ENCODE measurements around the gene ASAP3.

The ASAP3 gene

GRCh38 chr1:23407016-23407630 is 76.9 kb downstream of the ASAP3 start:
- H3K4me3 ChIP-seq (ENCODE audit: low read length): no peak overlapping the region
- DNase-seq (ENCODE audit: low read depth, low spot score): no peak

- no peak overlapping the region for H3K4me3 ChIP-seq (ENCODE audit: low read length)
- no peak for DNase-seq (ENCODE audit: low read depth, low spot score)
Observed at GRCh38 chr1:23405946-23406345, 78.0 kb downstream of the ASAP3 start.

- peak overlapping the region; percentile 27 for H3K4me3 ChIP-seq (ENCODE audit: low read length)
- peak; percentile 80 for DNase-seq (ENCODE audit: low read depth, low spot score)
Observed at GRCh38 chr1:23403735-23404486, 80.1 kb downstream of the ASAP3 start.

- H3K4me3 ChIP-seq (ENCODE audit: low read length): no peak overlapping the region; the same call in 1 of the 2 replicates
- no peak for DNase-seq (ENCODE audit: low read depth, low spot score)
Observed at GRCh38 chr1:23403355-23403734, 80.6 kb downstream of the ASAP3 start.

GRCh38 chr1:23403038-23403336 is 81.0 kb downstream of the ASAP3 start:
- DNase-seq (ENCODE audit: low read depth, low spot score): no peak
- no peak overlapping the region for H3K4me3 ChIP-seq (ENCODE audit: low read length)

- no peak for DNase-seq (ENCODE audit: low read depth, low spot score)
- H3K4me3 ChIP-seq (ENCODE audit: low read length): no peak overlapping the region
Observed at GRCh38 chr1:23402286-23403037, 81.5 kb downstream of the ASAP3 start.

GRCh38 chr1:23401313-23401712 is 82.7 kb downstream of the ASAP3 start:
- DNase-seq (ENCODE audit: low read depth, low spot score): no peak
- H3K4me3 ChIP-seq (ENCODE audit: low read length): no peak overlapping the region

GRCh38 chr1:23400324-23401114 is 83.5 kb downstream of the ASAP3 start:
- H3K4me3 ChIP-seq (ENCODE audit: low read length): no peak overlapping the region
- no peak for DNase-seq (ENCODE audit: low read depth, low spot score)

- no peak for DNase-seq (ENCODE audit: low read depth, low spot score)
- H3K4me3 ChIP-seq (ENCODE audit: low read length): no peak overlapping the region
Observed at GRCh38 chr1:23399229-23399628, 84.8 kb downstream of the ASAP3 start.

- no peak for DNase-seq (ENCODE audit: low read depth, low spot score)
- H3K4me3 ChIP-seq (ENCODE audit: low read length): no peak overlapping the region
Observed at GRCh38 chr1:23397908-23398307, 86.1 kb downstream of the ASAP3 start.

- DNase-seq (ENCODE audit: low read depth, low spot score): no peak
- no peak overlapping the region for H3K4me3 ChIP-seq (ENCODE audit: low read length)
Observed at GRCh38 chr1:23396380-23396779, 87.6 kb downstream of the ASAP3 start.

- no peak for DNase-seq (ENCODE audit: low read depth, low spot score)
- no peak overlapping the region for H3K4me3 ChIP-seq (ENCODE audit: low read length)
Observed at GRCh38 chr1:23395849-23396248, 88.1 kb downstream of the ASAP3 start.

GRCh38 chr1:23395154-23395724 is 88.7 kb downstream of the ASAP3 start:
- DNase-seq (ENCODE audit: low read depth, low spot score): no peak
- no peak overlapping the region for H3K4me3 ChIP-seq (ENCODE audit: low read length)

GRCh38 chr1:23394684-23395083 is 89.3 kb downstream of the ASAP3 start:
- H3K4me3 ChIP-seq (ENCODE audit: low read length): no peak overlapping the region
- no peak for DNase-seq (ENCODE audit: low read depth, low spot score)

- DNase-seq (ENCODE audit: low read depth, low spot score): no peak
- no peak overlapping the region for H3K4me3 ChIP-seq (ENCODE audit: low read length)
Observed at GRCh38 chr1:23394181-23394580, 89.8 kb downstream of the ASAP3 start.

- H3K4me3 ChIP-seq (ENCODE audit: low read length): no peak overlapping the region
- DNase-seq (ENCODE audit: low read depth, low spot score): no peak
Observed at GRCh38 chr1:23393706-23394105, 90.3 kb downstream of the ASAP3 start.

- H3K4me3 ChIP-seq (ENCODE audit: low read length): no peak overlapping the region
- DNase-seq (ENCODE audit: low read depth, low spot score): no peak
Observed at GRCh38 chr1:23392125-23392855, 91.7 kb downstream of the ASAP3 start.

GRCh38 chr1:23389837-23390321 is 94.1 kb downstream of the ASAP3 start:
- DNase-seq (ENCODE audit: low read depth, low spot score): no peak
- no peak overlapping the region for H3K4me3 ChIP-seq (ENCODE audit: low read length)

- no peak overlapping the region for H3K4me3 ChIP-seq (ENCODE audit: low read length)
- no peak for DNase-seq (ENCODE audit: low read depth, low spot score)
Observed at GRCh38 chr1:23387494-23387893, 96.5 kb downstream of the ASAP3 start.

Data from Jurkat, Clone E6-1 (cell line).